Parathyroid adenoma (tissue), 2 donors: Measurements from ENCODE around the gene TRIM41.
A peak's percentile ranks its signal among the peaks of the same experiment; 100 is the strongest.

ENCODE experiments used
- H2AFZ ChIP-seq: fragments of 300-600 bp; sonication (generic); one replicate; pipeline ENCODE4 v1.7.0; 2017; ENCODE audit warnings: antibody characterized with exemption, mild to moderate bottlenecking
- H3K27ac ChIP-seq: fragments of 300-600 bp; sonication (generic); one replicate; pipeline ENCODE4 v1.7.0; 2017
- H3K27me3 ChIP-seq: fragments of 300-600 bp; sonication (generic); one replicate; pipeline ENCODE4 v1.7.0; 2017; ENCODE audit warnings: low read length; ENCODE audit not compliant: control insufficient read depth, insufficient read depth
- H3K36me3 ChIP-seq: fragments of 300-600 bp; sonication (generic); one replicate; pipeline ENCODE4 v1.7.0; 2017; ENCODE audit warnings: low read length; ENCODE audit not compliant: control insufficient read depth, insufficient read depth
- H3K4me1 ChIP-seq: fragments of 300-600 bp; sonication (generic); one replicate; pipeline ENCODE4 v1.7.0; 2017; ENCODE audit warnings: control low read depth
- H3K4me2 ChIP-seq: fragments of 300-600 bp; sonication (generic); one replicate; pipeline ENCODE4 v1.7.0; 2017; ENCODE audit warnings: low read length
- H3K4me3 ChIP-seq: fragments of 300-600 bp; sonication (generic); one replicate; pipeline ENCODE4 v1.7.0; 2017; ENCODE audit warnings: low read depth, low read length
- H3K79me2 ChIP-seq: fragments of 300-600 bp; sonication (generic); one replicate; pipeline ENCODE4 v1.7.0; 2017; ENCODE audit warnings: control low read depth
- H3K9ac ChIP-seq: fragments of 300-600 bp; sonication (generic); one replicate; pipeline ENCODE4 v1.7.0; 2017; ENCODE audit warnings: mild to moderate bottlenecking
- H3K9me3 ChIP-seq: fragments of 300-600 bp; sonication (generic); one replicate; pipeline ENCODE4 v1.7.0; 2017; ENCODE audit warnings: low read length; ENCODE audit not compliant: control insufficient read depth
- CTCF ChIP-seq: fragments of 300-600 bp; sonication (generic); IDR thresholded peaks from one replicate; pipeline ENCODE4 v1.7.0; 2017; ENCODE audit warnings: antibody characterized with exemption, mild to moderate bottlenecking
- donor health status: primary hyperparathyroidism.

The TRIM41 gene

GRCh38 chr5:181203093-181203711, 19.9 kb upstream of the TRIM41 start:
- no peak overlapping the region for H3K27ac ChIP-seq

GRCh38 chr5:181203777-181204112, 19.3 kb upstream of the TRIM41 start:
- Histone ChIP-seq H3K9ac (no peak overlapping the region), H3K4me1 (peaks cover 20% of the 10 kb centered on the region)

More at GRCh38 chr5:181203093-181203711, 19.9 kb upstream of the TRIM41 start:
- no peak overlapping the region for H2AFZ ChIP-seq
- no peak overlapping the region for H3K4me3 ChIP-seq
- H3K4me1 ChIP-seq = peaks cover 26% of the 10 kb centered on the region
- no peak for TF ChIP-seq CTCF
- no peak overlapping the region for H3K4me2 ChIP-seq
- no peak overlapping the region for H3K9ac ChIP-seq
- no peaks in the 10 kb centered on the region for H3K9me3 ChIP-seq
- H3K27me3 ChIP-seq = no peaks in the 10 kb centered on the region
- no peaks in the 10 kb centered on the region for H3K79me2 ChIP-seq
- H3K36me3 ChIP-seq = no peaks in the 10 kb centered on the region

DNA sequence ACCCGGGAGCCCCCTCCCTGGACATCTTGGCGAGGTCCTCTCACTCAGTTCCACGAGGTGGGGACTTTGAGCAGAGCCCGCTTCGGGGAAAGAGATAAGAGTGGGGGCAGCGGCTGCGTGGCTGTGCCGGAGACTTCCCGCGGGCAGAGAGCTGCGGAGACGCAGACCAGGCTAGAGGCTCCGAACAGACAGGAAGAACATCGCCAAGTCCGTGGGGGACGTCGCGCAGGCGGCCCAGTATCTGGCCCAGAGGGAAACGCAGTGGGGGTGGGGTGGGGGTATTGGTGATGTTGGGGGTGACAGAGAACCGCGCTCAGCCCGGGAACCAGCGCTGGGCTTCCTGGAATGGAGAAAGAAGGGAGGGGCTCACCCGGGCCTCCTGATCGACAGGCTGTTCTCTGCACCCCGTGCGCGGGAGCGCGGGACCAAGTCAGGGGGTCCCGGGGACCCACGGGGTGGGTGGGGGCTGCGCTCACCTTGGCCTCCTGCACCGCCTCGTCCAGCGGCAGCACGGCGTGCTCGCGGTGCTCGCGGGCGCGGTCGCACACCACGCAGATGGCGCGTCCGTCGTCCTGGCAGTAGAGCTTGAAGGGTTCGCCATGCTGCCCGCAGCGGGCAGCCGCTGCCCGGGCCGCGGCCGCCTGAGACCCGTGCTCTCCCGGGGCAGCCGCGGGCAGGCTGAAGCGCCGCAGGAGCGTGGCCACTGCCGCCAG, 18.8 kb upstream of the TRIM41 start:
- Histone ChIP-seq H3K36me3 (no peaks in the 10 kb centered on the region), H3K4me3 (peak overlapping the region; percentile 52), H3K79me2 (no peaks in the 10 kb centered on the region), H3K9me3 (no peaks in the 10 kb centered on the region), H3K4me1 (peaks cover 16% of the 10 kb centered on the region), H2AFZ (peak overlapping the region; percentile 90), H3K9ac (no peak overlapping the region), H3K27me3 (no peaks in the 10 kb centered on the region), H3K4me2 (peak overlapping the region; percentile 73), H3K27ac (peak overlapping the region; percentile 79)
- TF ChIP-seq CTCF = no peak

More at GRCh38 chr5:181203777-181204112, 19.3 kb upstream of the TRIM41 start:
- Histone ChIP-seq H3K4me3 (peak overlapping the region; percentile 43), H3K27me3 (no peaks in the 10 kb centered on the region), H3K79me2 (no peaks in the 10 kb centered on the region), H3K36me3 (no peaks in the 10 kb centered on the region), H2AFZ (peak overlapping the region; percentile 90), H3K27ac (peak overlapping the region; percentile 79), H3K9me3 (no peaks in the 10 kb centered on the region), H3K4me2 (peak overlapping the region; percentile 73)
- TF ChIP-seq CTCF = no peak

DNA sequence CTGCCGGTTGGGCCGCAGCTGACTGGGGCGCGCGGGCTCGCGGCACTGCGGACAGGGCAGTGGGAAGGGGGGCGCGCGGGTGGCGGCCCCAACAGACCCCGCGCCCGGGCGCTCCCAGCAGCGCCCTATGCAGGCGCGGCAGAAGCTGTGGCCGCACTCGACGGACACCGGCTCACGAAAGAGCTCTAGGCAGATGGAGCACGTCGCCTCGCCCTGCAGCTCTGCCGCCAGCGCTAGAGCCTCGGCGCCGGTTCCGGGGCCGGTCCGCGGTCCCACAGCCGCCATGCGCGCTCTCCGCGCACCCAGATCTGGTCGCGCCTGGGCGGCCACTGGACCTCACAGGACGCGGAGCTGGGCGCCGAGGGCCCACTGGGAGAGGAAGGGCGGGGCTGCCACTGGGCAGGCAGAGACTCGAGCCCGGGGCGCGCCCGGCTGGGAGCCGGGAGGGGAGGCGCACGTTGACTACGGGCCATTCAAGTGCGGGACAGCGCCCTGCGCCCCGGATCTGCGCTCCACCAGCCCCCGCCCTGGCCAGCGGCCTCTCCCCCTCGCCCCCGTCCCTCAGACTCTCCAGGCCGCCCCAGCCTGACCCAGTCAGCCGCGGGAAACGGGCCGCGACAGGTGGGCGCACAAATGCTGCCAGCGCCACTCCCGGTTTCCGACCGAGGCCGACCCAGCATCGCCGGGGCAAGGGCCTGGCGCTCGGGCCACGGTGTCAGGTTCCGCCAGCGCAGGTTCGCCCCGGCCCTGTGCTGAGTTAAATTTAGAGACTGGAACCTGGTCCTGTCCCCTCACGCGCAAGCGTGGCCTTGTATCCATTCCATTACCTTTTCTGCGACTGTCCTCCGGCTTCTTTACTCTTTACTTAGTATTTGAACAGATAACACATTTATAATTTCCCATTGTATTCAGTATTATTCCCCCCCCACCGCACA, 18.0 kb upstream of the TRIM41 start, which contains the start of gene TRIM7:
TRIM7 (minus strand) TSS at position 371 of the 935 bp plus-strand sequence; CDS start at position 285, 86 bp downstream.
- H3K36me3 ChIP-seq = no peaks in the 10 kb centered on the region
- peak within 1 kb of the TSS; percentile 39 for H3K9ac ChIP-seq
- peak within 1 kb of the TSS; percentile 73 for H3K4me2 ChIP-seq
- TF ChIP-seq CTCF = no peak
- H3K27me3 ChIP-seq = no peaks in the 10 kb centered on the region
- H3K4me1 ChIP-seq = peaks cover 9% of the 10 kb centered on the region
- peak within 1 kb of the TSS; percentile 90 for H2AFZ ChIP-seq
- peak within 1 kb of the TSS; percentile 79 for H3K27ac ChIP-seq
- H3K4me3 ChIP-seq = peak within 1 kb of the TSS; percentile 52
- no peaks in the 10 kb centered on the region for H3K9me3 ChIP-seq
- H3K79me2 ChIP-seq = no peaks in the 10 kb centered on the region
